Karpas-422 (cell line): ENCODE data around the gene C12orf75. TPM values are rescaled to one million over a fixed set of nuclear protein-coding genes. Genes with fewer than 3 reads are reported as not detected.
"Not testable (repeated sequence)": the region's sequence is repeated elsewhere in the genome, so short reads cannot be mapped to it uniquely, and the experiment has no call there.

Experiments
- DNase-seq: peaks from one replicate; pipeline ENCODE4 v3.0.0-alpha.2; 2015
- H2AFZ ChIP-seq: fragments of 200-600 bp; sonication (generic); 2 replicates; pipeline ENCODE4 v1.6.1; 2014; ENCODE audit warnings: antibody characterized with exemption, low read length, mixed read lengths
- H3K27ac ChIP-seq: fragments of 200-600 bp; sonication (generic); 2 replicates; pipeline ENCODE4 v1.5.1; 2014; ENCODE audit warnings: mild to moderate bottlenecking, low read length, moderate library complexity
- H3K27me3 ChIP-seq: fragments of 200-600 bp; sonication (generic); 2 replicates; pipeline ENCODE4 v1.6.1; 2014; ENCODE audit warnings: low read length, mixed read lengths
- H3K36me3 ChIP-seq: fragments of 200-600 bp; sonication (generic); 2 replicates; pipeline ENCODE4 v1.6.1; 2014; ENCODE audit warnings: low read length, mixed read lengths; ENCODE audit not compliant: insufficient read depth
- H3K4me1 ChIP-seq: fragments of 200-600 bp; sonication (generic); 2 replicates; pipeline ENCODE4 v1.6.1; 2014; ENCODE audit warnings: mild to moderate bottlenecking, low read length, mixed read lengths
- H3K4me2 ChIP-seq: fragments of 200-600 bp; sonication (generic); 2 replicates; pipeline ENCODE4 v1.6.1; 2014; ENCODE audit warnings: low read length, low read depth, mild to moderate bottlenecking; ENCODE audit not compliant: poor library complexity, severe bottlenecking
- H3K4me3 ChIP-seq: fragments of 200-600 bp; sonication (generic); 2 replicates; pipeline ENCODE4 v1.5.1; 2014; ENCODE audit warnings: mild to moderate bottlenecking, antibody characterized with exemption, low read length, mixed read lengths
- H3K79me2 ChIP-seq: fragments of 200-600 bp; sonication (generic); 2 replicates; pipeline ENCODE4 v1.6.1; 2014; ENCODE audit warnings: mild to moderate bottlenecking, low read length, mixed read lengths
- H3K9ac ChIP-seq: fragments of 200-600 bp; sonication (generic); 2 replicates; pipeline ENCODE4 v1.6.0; 2014; ENCODE audit warnings: low read length
- H3K9me2 ChIP-seq: fragments of 200-600 bp; sonication (generic), shearing (Covaris generic); replicated peaks from 2 replicates; pipeline ENCODE4 v1.6.0; 2014; ENCODE audit warnings: mild to moderate bottlenecking, low read length, moderate library complexity; ENCODE audit not compliant: insufficient read depth
- H3K9me3 ChIP-seq: fragments of 300-700, 200-600 bp; sonication (generic); 2 replicates; pipeline ENCODE4 v1.6.1; 2014; ENCODE audit warnings: low read length, mixed read lengths
- H4K20me1 ChIP-seq: fragments of 200-600 bp; sonication (generic); 2 replicates; pipeline ENCODE4 v1.6.1; 2014; ENCODE audit warnings: mild to moderate bottlenecking, antibody characterized with exemption, low read length, low read depth; ENCODE audit not compliant: insufficient read depth
- total RNA-seq: library from RNA; depleted of rRNA; stranded (reverse); fragments of >200 nt; shearing (Covaris generic); gene quantifications from 2 replicates; pipeline ENCODE4 v1.2.3, GENCODE V29; 2014; ENCODE audit warnings: low replicate concordance

Gene C12orf75
- total RNA-seq, 1 experiment from 2014 or later: 291 TPM

GRCh38 chr12:105403095-105403494 lies 72.6 kb downstream of the C12orf75 start:
- Histone ChIP-seq H3K36me3 (no peaks in the 10 kb centered on the region), H3K79me2 (no peaks in the 10 kb centered on the region), H3K4me1 (no peaks in the 10 kb centered on the region), H3K9me2 (no peaks in the 10 kb centered on the region), H2AFZ (no peak overlapping the region), H3K27me3 (no peaks in the 10 kb centered on the region), H3K9ac (no peak overlapping the region), H3K4me3 (no peak overlapping the region), H3K4me2 (no peak overlapping the region), H3K27ac (no peak overlapping the region), H4K20me1 (no peaks in the 10 kb centered on the region), H3K9me3 (no peaks in the 10 kb centered on the region)
- DNase-seq: no peak

DNA sequence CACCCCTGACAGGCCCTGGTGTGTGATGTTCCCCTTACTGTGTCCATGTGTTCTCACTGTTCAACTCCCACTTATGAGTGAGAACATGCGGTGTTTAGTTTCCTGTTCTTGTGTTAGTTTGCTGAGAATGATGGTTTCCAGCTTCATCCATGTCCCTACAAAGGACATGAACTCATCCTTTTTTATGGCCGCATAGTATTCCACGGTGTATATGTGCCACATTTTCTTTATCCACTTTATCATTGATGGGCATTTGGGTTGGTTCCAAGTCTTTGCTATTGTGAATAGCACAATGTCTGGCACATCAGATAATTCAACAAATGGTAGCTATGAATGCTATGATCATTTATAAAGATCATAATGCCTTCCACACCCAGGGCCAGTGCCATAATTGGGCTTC lies 73.6 kb downstream of the C12orf75 start:
- not testable (repeated sequence) for H3K4me1 ChIP-seq, H3K4me2 ChIP-seq, H3K9me2 ChIP-seq, H3K4me3 ChIP-seq, H3K9ac ChIP-seq, H2AFZ ChIP-seq, H4K20me1 ChIP-seq, H3K9me3 ChIP-seq, DNase-seq, H3K79me2 ChIP-seq, H3K36me3 ChIP-seq, H3K27ac ChIP-seq, H3K27me3 ChIP-seq

- Histone ChIP-seq H3K9me3 (no peaks in the 10 kb centered on the region), H3K4me3 (no peak overlapping the region), H3K9me2 (no peaks in the 10 kb centered on the region), H3K36me3 (no peaks in the 10 kb centered on the region), H3K4me2 (no peak overlapping the region), H3K27me3 (no peaks in the 10 kb centered on the region), H3K79me2 (no peaks in the 10 kb centered on the region), H3K4me1 (no peaks in the 10 kb centered on the region), H3K27ac (no peak overlapping the region), H2AFZ (no peak overlapping the region), H4K20me1 (no peaks in the 10 kb centered on the region), H3K9ac (no peak overlapping the region)
- no peak for DNase-seq
These were observed 76.0 kb downstream of the C12orf75 start for GRCh38 chr12:105406497-105406896.

GRCh38 chr12:105409279-105409678 lies 78.8 kb downstream of the C12orf75 start:
- Histone ChIP-seq H3K9me2 (no peaks in the 10 kb centered on the region), H3K36me3 (no peaks in the 10 kb centered on the region), H3K9me3 (no peaks in the 10 kb centered on the region), H3K27ac (no peak overlapping the region), H3K4me3 (no peak overlapping the region), H3K27me3 (no peaks in the 10 kb centered on the region), H3K79me2 (no peaks in the 10 kb centered on the region), H3K4me2 (no peak overlapping the region), H3K9ac (no peak overlapping the region), H2AFZ (no peak overlapping the region), H3K4me1 (no peaks in the 10 kb centered on the region), H4K20me1 (no peaks in the 10 kb centered on the region)
- DNase-seq: no peak

- H3K27me3 ChIP-seq: no peaks in the 10 kb centered on the region
- no peaks in the 10 kb centered on the region for H3K79me2 ChIP-seq
- H3K9me2 ChIP-seq: no peaks in the 10 kb centered on the region
- no peaks in the 10 kb centered on the region for H3K36me3 ChIP-seq
- H3K4me2 ChIP-seq: no peak overlapping the region
- no peaks in the 10 kb centered on the region for H3K9me3 ChIP-seq
- H4K20me1 ChIP-seq: no peaks in the 10 kb centered on the region
- H3K4me3 ChIP-seq: no peak overlapping the region
- no peaks in the 10 kb centered on the region for H3K4me1 ChIP-seq
- no peak overlapping the region for H3K27ac ChIP-seq
- DNase-seq: no peak
- no peak overlapping the region for H3K9ac ChIP-seq
- no peak overlapping the region for H2AFZ ChIP-seq
These were observed 79.4 kb downstream of the C12orf75 start for GRCh38 chr12:105409801-105410471.

DNA sequence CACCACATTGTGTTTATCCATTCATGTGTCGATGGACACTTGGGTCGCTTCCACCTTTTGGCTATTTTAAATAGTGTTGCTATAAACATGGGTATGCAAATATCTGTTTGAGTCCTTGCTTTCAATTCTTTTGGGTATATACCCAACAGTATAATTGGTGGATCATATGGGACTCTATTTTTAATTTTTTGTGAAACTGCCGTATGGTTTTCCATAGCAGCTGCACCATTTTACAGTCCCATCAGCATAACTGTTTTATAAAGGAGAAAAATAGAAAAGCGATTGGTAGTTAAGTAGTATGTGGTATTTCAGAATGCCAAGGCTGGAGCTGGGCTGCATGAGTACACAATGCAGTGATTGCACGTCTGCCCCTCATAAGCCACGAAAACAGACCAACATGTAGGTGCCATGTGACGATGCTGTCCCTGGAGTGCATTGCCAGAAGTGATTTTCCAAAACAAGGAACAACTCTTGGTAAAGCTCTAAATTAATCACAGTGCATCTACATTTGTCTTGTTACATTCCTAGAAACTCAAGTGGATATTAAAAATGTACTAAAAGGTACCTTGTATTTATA lies 83.5 kb downstream of the C12orf75 start:
- Histone ChIP-seq H3K79me2 (no peaks in the 10 kb centered on the region), H3K27ac (no peak overlapping the region), H4K20me1 (no peaks in the 10 kb centered on the region), H3K27me3 (no peaks in the 10 kb centered on the region), H3K9ac (no peak overlapping the region), H3K9me2 (no peaks in the 10 kb centered on the region), H3K4me3 (no peak overlapping the region), H2AFZ (no peak overlapping the region), H3K4me2 (no peak overlapping the region), H3K9me3 (no peaks in the 10 kb centered on the region), H3K36me3 (no peaks in the 10 kb centered on the region), H3K4me1 (no peaks in the 10 kb centered on the region)
- no peak for DNase-seq

DNA sequence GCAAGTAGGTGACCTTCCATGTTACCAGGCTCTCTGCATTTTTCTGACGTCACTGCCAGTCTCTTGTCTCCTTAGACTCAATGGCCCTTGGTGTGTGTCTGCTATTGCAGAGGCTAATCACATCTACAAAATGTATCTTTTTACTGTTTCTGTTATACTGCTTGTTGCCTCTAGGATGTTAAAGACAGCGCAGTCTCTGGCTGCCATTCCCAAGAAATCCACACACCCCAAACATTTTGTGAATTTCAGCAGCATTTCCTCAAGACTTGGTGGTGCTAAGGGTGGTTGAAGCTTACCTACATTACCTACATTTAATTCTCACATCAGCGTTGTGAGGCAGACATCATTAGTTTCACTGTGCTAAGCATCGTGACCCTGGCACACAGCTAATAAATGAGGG lies 87.2 kb downstream of the C12orf75 start:
- Histone ChIP-seq H3K4me2 (no peak overlapping the region), H3K9me2 (no peaks in the 10 kb centered on the region), H3K27ac (no peak overlapping the region), H3K4me1 (no peaks in the 10 kb centered on the region), H2AFZ (no peak overlapping the region), H3K9me3 (no peaks in the 10 kb centered on the region), H3K79me2 (no peaks in the 10 kb centered on the region), H3K36me3 (no peaks in the 10 kb centered on the region), H3K4me3 (no peak overlapping the region), H3K27me3 (no peaks in the 10 kb centered on the region), H4K20me1 (no peaks in the 10 kb centered on the region), H3K9ac (no peak overlapping the region)
- DNase-seq: no peak

DNA sequence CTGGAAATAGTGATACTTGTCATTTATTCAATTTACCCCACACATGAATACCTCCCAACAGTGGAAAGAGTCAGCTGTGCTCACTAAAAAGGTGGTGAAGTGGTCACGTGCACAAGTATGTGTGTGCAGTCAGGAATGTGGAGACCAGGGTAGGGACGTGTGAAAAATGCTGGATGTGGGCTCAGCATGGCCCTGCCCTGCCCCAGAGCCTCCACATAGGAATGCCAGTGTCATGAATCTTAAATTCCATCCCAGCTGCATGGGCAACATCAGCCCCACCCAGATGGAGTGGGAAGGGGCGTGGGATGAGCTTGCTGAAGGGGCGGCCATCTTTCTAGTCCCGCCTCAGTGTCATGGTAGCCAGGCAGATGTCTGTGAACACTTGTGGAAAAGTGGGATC lies 87.7 kb downstream of the C12orf75 start:
- H3K27ac ChIP-seq: no peak overlapping the region
- no peak overlapping the region for H2AFZ ChIP-seq
- H3K79me2 ChIP-seq: no peaks in the 10 kb centered on the region
- H3K27me3 ChIP-seq: no peaks in the 10 kb centered on the region
- H3K4me2 ChIP-seq: no peak overlapping the region
- no peak for DNase-seq
- H3K9me2 ChIP-seq: no peaks in the 10 kb centered on the region
- no peaks in the 10 kb centered on the region for H3K9me3 ChIP-seq
- no peaks in the 10 kb centered on the region for H3K36me3 ChIP-seq
- H3K4me3 ChIP-seq: no peak overlapping the region
- H3K4me1 ChIP-seq: no peaks in the 10 kb centered on the region
- H4K20me1 ChIP-seq: no peaks in the 10 kb centered on the region
- no peak overlapping the region for H3K9ac ChIP-seq
